Stimulated activated CD4-positive, alpha-beta T cell treated with anti-CD3 and anti-CD28 coated beads, Interleukin-12 subunit alpha, Interleukin-12 subunit beta, amount 100 ng/mL, for 24 hours (primary cell): ENCODE results near the gene TMEFF1.

Experiments
- DNase-seq, 2 experiments: peaks; one replicate each; pipeline ENCODE4 v3.0.0-alpha.2; 2020; ENCODE audit warnings: low read depth in 2 of 2

TMEFF1 gene

DNA sequence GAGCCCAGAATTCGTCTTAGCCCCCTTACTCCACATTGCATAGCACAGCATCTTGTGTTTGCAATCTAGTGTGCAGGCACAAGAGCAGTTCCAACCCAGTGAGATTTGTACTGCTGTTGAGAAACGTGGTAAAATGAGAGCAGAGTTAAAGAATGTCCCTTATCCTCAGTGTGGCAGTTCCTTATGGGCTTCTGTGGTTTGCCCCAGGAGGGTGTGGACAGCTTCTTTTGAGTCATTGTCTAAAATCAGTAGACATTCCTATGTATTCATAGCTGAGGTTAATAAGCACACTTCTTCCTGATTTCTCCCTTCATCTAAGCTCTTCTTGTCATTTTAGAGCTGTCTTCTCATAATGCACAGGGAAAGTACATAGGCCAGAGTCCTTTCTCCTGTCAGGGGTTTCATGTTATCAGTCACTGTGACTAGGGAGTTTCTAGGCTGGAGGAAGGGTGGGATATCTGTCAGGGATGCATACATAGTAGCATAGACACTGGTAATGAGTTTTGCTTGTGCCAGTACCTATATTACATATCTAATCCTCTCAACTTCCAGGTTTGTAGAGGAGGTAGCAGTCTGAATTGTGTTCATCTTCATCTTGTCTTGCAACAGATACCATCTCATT is 102.9 kb downstream of the TMEFF1 start:
- no peak for DNase-seq

DNA sequence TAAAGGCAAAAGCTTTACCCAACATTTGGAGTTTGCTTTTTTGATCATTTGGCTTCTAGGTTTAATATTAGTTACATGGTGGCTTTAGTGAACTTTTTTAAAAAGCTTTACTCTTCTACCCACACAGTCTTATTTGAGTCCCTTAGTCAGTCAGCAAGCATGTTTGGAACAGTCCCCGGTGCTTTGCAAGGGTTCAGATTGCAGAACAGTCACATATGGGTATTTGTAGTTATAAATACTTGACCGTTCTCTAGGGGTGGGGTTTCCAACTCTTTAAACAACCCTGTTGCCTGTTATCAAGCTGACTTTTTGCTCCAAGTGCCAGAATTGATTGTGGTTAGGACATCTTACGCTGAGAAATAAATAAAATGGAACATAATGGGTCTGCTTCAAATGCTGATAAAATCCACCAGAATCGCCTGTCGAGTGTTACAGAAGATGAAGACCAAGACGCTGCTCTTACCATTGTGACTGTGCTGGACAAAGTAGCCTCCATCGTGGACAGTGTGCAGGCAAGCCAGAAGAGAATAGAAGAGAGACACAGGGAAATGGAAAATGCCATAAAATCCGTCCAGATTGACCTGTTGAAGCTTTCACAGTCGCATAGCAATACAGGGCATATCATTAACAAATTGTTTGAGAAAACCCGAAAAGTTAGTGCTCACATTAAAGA is 105.0 kb downstream of the TMEFF1 start, which contains the start of gene CAVIN4:
TSS of gene CAVIN4 (plus strand) at position 304 of the 673 bp plus-strand sequence. CDS start at position 369, 65 bp downstream.
- DNase-seq, result no peak

DNA sequence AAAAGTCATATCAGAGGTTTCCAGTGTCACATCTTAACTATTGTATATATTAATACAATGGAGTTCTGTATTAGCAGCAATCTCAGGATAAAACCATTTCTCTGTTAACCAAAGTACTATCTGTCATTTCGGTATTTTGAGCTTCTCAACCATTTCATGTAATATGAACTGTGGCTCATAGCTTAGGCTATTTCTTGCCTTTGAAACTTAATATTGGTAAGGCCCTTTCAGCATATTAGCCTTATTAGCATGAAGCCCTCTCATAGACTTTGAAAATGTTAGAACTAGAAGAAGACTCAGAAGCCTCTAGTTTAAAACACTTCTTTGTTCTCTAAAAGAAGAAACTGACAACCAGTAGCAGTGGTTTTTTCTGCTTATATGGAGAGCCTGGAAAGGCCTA is 105.7 kb downstream of the TMEFF1 start:
- DNase-seq, result no peak

DNA sequence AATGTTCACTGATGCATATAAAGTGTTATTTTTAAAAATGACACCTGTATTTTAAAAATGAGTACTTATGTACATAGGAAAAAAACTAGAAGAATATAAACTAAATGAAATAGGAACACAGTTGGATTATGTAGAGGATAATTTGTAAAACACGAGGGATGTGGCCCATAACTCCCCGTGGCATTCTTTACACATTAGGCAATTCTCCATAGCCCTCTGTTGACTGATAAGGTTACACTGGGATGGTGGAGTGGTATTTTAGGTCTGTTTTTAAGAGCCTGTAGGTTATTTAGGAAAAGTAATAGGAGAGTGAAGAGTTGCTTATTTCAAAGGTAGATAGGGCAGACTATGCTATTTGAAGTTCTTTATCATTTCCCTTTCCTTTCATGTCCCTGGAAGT is 106.7 kb downstream of the TMEFF1 start:
- no peak for DNase-seq

DNA sequence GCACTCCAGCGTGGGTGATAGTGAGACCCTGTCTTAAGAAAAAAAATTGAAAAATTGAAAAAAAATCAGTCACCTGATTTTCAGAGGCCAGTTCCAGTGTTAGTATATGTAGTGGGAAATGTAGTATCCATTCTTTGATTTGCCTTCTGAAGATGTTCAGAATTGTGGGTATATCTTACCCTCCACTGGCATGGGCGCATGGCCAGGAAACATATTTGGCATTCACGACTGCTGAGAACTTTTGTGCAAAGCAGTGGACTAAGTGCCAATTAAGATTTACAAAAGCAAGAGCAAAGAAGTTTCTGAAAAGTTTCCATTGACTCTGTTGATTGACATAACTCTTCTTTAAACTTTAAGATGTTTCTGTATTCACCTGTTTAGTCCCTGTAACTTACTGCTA is 107.3 kb downstream of the TMEFF1 start:
- DNase-seq, result no peak

DNA sequence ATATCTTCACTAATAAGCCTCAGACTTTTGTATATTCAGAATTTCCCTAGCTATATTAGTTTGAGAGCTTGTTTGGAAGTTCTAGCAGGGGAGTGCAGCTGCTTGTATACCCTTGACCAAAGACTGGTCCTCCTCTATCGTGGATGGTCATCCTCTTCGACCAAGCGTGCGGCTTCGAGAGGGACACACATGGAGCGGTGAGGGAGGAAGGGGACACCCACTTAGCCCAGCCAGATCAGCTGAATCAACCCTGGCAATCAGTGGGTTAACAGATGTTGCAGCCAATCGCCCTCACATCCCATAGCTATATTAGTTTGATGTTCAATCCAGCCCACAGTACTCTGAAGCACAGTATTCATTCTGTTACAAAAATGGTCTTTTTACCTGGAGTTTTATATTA is 108.1 kb downstream of the TMEFF1 start:
- no peak for DNase-seq

DNA sequence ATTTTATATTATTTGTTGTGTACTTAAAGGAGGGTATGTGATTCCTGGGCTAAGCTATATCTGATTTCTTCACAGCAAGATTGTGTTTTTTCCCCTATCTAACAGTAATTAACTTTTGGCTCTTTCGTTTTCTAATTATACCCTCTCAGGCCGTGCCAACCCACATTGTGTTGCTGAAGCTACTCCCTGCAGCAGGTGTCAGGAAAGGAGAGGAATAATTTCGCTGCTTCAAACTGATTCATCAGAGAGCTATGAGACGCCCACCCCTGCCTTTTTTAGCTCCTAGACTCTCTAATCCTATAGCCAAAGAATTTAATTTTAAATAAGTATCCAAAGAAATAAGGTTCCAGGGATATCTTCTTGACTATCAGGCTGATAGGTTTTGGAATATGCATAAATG is 108.7 kb downstream of the TMEFF1 start:
- DNase-seq, result no peak

DNA sequence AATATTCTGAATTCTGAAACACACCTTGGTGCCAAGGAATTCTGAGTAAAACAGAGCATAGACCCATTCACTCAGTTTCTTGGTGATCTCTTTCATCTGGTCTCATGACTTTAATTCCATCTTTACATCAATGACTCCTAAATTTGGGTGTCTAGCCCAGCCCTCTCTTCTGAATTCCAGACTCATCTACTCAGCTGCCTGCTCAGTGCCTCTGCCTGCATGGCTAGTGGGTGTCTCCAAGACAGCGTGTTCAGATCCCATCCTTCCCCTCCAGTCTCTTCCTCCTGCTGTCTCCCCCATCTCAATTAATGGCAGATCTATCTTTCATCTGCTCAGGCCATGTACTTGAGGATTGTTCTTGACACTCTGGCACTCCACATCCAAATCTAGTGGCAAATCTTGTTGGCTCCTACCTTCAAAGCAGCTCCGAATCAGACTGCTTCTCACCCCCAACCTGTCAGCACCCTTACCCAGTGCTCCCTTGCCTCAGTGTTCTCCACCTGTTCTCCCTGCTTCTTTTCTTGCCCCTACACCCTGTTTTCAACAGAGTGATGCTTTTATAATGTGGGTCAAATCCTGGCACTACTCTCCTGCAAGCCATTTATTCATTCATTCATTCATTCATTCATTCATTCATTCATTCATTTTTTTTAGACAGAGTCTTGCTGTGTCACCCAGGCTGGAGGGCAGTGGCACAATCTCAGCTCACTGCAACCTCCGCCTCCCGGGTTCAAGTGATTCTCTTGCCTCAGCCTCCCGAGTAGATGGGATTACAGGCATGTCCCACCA is 110.3 kb downstream of the TMEFF1 start:
- DNase-seq, result no peak

DNA sequence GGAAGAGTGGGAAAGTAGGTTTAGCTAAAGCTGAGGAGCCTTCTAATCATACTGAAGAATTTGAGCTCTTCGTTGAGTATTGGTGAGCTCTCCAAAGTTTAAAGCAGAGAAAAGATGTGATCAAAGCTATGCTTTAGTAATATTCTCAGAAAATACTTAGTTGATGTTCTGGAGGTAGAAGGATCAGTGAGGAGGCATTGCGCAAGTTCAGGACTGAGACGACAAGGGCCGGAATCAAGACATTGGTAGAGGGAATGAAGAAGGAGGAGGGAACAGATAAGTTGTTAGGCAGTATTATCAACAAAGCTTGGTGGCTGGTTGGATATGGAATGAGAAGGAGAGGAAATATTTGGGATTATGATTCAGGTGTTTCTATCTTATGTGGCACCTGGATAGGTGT is 112.0 kb downstream of the TMEFF1 start:
- DNase-seq, result no peak

DNA sequence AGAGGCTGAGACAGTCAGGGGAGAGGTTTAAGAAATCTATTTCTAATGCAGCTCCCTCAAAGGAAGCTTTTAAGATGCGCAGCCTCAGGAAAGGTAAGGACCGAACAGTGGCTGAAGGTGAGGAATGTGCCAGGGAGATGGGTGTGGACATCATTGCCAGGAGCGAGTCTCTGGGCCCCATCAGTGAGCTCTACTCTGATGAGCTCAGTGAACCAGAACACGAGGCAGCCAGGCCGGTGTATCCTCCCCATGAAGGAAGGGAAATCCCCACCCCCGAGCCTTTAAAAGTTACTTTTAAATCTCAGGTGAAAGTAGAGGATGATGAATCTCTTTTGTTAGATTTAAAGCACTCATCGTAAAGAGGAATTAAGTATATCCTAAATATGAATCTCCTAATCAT is 113.1 kb downstream of the TMEFF1 start:
- DNase-seq, result no peak

DNA sequence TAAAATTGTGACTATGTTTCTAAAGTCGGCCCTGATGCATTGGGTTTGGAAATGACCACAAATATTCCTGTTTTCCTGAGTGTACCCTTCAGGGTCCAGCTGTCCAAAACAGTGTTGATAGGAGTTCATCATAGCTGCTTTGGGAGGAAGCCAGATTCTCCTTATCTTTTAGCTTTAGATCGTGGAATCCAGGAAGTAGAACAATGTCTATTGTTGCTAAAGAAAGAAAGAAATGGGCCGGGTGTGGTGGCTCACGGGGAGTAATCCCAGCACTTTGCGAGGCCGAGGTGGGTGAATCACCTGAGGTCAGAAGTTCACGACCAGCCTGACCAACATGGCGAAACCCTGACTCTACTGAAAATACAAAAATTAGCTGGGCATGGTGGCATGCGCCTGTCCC is 114.4 kb downstream of the TMEFF1 start:
- no peak for DNase-seq

DNA sequence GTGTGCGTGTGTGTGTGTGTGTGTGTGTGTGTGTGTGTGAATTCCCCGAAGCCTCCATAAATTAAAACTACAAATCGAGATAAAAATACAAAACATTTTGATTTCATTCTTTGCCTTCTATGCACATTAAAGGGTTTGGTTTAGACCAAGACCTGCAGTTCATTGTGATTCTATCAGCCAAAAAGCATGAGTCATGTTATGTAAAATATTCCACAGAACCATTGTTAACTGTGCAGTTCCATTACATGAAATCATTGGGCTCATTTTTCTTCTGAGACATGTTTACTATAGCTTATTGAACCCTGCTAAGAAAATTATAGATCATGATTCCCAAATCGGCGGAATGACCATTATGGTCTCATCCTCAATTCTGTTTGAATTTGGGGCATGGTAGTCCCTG is 116.6 kb downstream of the TMEFF1 start:
- no peak for DNase-seq

DNA sequence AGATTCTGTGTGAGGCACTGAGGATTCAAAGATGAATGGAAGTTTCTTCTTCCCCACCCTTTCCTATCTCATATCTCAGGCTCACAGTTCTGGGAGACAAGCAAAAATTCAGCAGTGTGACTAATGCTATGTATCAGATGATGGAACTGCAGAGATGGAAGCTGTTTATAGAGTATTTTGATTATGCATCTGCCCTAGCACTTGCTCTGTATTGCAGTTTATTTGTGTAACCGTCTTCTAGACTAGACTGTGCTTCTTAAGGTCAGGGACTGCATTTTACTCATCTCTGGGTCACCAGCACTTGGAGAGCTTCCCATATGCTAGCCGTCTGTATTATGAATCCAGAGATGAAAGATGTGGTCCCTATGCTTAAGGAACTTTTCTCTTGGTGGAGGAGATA is 117.5 kb downstream of the TMEFF1 start:
- DNase-seq, result no peak

DNA sequence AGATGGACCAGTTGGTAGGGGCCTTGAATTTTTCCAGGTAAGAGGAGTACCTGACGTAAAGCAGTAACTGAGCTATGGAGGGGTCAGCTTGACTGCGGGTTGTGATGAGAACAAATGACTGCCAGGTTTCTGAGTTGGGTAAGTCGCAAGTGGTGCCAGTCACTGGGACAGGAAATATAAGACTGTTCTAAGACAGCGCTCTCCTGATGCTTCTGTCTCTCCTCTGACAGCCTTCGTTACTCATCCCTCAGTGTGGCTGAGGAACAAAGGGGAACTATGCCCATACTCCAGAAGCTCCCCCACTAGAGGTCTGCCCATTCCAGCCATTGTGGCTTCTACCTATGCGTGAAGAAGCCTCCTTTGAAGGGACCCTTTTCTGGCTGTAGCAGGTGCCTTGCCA is 118.2 kb downstream of the TMEFF1 start:
- DNase-seq, result no peak

DNA sequence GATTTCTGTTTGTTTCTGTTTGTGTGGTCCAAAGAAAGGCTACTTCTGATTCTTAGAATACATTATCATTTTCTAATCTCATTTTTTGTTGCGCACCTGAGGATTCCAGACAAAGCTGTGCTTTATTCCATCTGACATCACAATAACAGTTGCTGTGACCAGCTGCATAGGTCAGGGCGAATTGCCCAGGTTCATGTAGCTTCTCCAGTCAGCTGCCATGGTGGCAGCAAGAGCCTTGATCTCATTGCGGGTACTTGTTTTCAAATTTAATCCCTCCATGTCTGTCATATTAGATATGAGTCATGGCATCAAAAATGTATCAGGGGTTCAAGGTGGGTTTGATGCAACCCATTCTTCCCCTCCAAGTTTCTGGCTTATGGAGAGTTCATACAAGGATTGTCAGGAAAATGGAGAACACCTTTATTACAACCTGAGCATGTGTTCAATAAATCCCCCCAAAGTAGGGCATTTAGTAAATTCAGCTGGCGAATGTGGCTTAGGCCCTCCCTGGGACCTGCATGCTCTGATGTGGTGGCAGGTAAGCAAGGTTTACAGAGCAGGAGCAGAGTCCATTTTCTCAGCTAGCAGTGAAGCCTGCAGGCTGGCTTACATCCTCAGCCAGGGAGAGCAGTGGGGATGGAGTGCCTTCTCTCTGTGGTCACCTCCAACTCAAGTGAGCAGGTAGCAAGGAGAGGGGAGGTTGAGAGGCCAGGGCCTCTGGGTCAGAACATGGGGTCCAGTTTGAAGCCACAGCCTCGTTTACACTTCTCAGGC is 118.9 kb downstream of the TMEFF1 start:
- DNase-seq, result no peak

DNA sequence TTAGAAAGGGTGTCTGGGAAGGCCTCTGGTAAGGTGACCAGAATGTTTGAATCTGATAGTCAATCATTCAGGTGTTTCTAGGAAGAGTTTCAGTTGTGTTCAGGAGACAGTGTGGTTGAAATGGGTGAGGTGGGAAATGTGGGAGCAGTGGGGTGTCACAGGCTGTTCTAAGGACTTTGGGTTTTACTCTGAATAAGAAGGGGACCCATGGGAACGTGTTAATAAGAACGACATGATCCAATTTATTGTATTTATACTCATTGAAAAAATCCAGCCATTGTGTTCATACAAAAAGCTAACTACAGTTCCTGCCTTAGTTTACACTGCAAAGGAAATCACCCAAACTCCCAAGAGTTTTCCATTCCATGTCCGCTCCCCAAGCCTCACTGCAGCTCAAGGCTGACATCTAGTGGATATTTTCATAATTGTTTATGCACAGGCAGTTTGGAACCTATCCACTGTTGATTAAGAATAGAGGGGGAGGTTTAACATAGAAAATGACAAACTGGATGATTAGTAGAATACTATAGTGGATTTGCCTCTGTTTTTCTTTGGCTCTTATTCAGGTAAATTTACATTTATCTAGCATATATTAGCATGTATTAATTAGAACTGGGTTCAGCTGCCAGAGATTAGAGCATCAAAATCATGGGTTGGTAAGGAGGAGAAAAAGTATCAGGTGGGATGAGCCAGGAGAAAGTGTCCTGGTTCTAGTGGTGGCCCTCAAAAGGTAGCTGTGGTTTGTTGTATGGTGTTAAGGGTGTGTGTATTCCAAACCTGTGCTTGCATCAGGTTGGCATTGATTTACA is 122.6 kb downstream of the TMEFF1 start:
- no peak for DNase-seq

DNA sequence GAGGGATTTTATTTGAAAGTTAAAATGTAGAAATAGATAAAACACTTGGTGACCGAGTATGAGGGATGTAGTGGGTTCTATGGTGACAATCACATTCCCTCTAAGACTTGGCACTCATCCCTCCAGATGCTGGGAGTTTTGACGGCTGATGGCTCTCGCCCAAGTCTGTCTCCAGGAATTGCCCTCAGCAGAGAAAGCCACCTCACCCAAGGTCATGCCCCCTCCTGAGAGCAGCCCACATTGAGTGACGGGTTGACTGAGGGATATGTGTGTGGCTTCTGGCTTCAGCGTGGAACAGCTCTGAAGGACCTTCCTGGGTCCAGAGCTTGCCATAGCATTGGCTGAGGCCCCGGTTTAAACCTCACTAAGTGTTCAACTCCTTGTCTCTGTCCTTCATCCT is 124.3 kb downstream of the TMEFF1 start:
- DNase-seq, result no peak

DNA sequence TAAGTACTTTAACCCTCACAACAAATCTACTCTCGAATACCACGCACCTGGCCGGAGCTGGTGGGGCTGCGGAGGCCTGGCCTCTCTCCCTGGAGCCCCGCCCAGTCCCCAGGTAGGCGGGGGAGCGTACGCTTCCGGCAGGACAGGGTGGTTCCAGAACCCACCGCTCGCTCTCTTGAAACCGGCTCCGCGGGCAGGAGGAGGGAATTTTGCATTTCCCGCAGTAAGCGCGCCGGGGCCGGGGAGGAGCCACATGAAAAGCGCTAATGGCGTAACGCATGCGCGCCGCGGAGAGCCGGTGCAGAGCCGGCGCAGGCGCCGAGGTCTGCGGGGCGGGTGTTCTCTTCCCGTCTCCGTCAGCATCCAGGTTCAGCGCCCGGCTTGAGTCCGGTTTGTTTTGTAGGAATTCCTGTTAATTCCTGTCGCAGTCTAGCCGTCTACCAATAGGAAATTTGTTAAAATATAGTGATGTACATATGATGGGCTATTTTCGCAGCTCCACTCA is 125.7 kb downstream of the TMEFF1 start:
- peak; percentile 67 to 81 for DNase-seq

DNA sequence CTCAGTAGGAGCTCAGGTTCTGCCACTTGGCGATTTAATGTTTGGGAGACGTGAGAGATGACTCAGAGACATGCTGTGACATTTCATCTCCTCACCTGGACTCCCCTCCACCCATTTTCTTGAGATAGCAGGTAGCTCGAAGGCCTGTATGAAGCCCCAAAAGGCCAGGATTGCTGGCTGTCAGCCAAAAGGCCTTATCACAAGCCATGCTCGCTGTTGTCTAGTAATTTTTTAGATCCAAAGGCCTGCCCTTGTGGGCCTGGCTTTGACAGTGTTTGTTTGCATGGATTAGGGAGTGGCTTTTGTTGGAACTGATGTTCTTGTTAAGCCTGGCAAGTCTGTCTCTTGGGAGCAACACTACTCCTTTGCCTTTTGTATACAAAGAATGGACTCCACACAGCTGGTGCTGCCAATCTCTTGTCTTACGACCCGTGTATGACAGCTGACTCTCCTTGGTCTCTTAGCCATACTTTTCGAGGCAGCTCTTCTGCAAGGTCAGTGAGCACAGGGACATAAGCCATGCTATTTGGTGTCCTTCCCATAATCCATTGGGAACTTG is 127.7 kb downstream of the TMEFF1 start:
- DNase-seq, result no peak

DNA sequence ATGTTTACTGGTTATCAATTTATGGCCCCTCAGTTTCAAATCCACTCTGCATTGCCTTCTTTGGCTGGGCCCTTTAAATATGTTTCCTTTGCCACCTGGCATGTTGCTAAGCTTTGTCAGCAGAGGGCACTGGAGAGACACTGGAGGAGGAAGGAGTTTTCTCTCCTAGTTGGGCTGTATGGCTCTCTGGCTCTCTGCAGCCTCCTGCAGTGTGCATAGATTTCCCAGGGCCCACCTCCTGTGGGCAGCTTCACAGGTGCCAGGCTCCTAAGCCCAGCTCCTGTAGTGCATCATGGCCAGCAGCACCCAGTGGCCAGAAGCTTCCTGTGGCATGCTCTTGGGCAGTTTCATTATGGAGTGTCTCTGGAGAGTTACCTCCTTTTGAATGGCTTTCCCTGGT is 128.3 kb downstream of the TMEFF1 start:
- peak in 1 of 2 experiments; percentile 16 for DNase-seq

DNA sequence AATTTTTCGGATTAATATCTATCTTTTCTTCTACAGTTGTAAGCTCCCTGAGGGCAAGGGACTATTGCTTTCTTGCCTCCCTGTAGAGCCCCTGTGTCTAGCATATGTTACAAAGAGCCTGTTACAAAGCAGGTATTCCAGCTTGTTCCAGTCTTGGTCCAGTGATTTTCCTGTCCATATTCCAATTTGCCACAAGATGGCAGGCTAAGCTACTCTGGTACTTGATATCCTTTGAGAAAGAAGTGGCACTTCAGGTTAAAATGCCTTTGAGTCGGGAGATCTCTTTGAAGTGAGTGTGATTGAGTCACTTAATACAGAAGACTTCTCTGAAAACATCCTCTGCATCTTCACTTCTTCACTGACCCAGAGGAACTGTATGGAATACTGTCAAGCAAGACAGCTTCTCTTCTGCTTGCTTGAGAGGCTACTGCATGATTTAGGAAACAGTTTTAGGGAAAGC is 129.4 kb downstream of the TMEFF1 start:
- DNase-seq, result no peak
